GM12878 (cell line): ENCODE results near the gene HRH3. TPM values are rescaled to one million over a fixed set of nuclear protein-coding genes. Genes with fewer than 3 reads are reported as not detected.

ENCODE experiments used
- BRCA1 ChIP-seq: IDR thresholded peaks from 2 replicates; pipeline ENCODE4 v1.6.1; 2011; ENCODE audit warnings: low read depth, low read length, improper control_type of control experiment
- CUX1 ChIP-seq: IDR thresholded peaks from 2 replicates; pipeline ENCODE4 v1.6.1; 2012; ENCODE audit warnings: improper control_type of control experiment, low read depth, low read length; ENCODE audit not compliant: insufficient replicate concordance
- E4F1 ChIP-seq: fragments of 450-650 bp; IDR thresholded peaks from 2 replicates; pipeline ENCODE4 v1.6.1; 2018; ENCODE audit warnings: borderline replicate concordance, mild to moderate bottlenecking; ENCODE audit not compliant: partially characterized antibody
- EED ChIP-seq: sonication (generic); IDR thresholded peaks from 2 replicates; pipeline ENCODE4 v1.6.1; 2016; ENCODE audit warnings: antibody characterized with exemption, low read depth
- ELK1 ChIP-seq: IDR thresholded peaks from 2 replicates; pipeline ENCODE4 v1.6.1; 2012; ENCODE audit warnings: low read depth, low read length, improper control_type of control experiment
- ESRRA ChIP-seq: IDR thresholded peaks from 2 replicates; pipeline ENCODE4 v1.6.1; 2012; ENCODE audit warnings: mild to moderate bottlenecking, low read length, improper control_type of control experiment
- GATAD2B ChIP-seq: fragments of 450-650 bp; conservative IDR thresholded peaks from 2 replicates; pipeline ENCODE4 v1.6.1; 2017; ENCODE audit warnings: low read depth, mild to moderate bottlenecking, moderate library complexity
- JUND ChIP-seq: IDR thresholded peaks from 2 replicates; pipeline ENCODE4 v1.6.1; 2012; ENCODE audit warnings: low read depth, mild to moderate bottlenecking, low read length, improper control_type of control experiment, moderate library complexity
- MEF2A ChIP-seq: IDR thresholded peaks from 2 replicates; pipeline ENCODE4 v1.6.1; 2011; ENCODE audit warnings: low read depth, mild to moderate bottlenecking, low read length, moderate library complexity; ENCODE audit not compliant: insufficient read depth
- MLLT1 ChIP-seq: fragments of 450-650 bp; IDR thresholded peaks from 2 replicates; pipeline ENCODE4 v1.6.1; 2016; ENCODE audit warnings: mild to moderate bottlenecking
- NFXL1 ChIP-seq: fragments of 450-650 bp; IDR thresholded peaks from 2 replicates; pipeline ENCODE4 v1.6.1; 2017; ENCODE audit warnings: antibody characterized with exemption, mild to moderate bottlenecking, borderline replicate concordance
- NR2F1 ChIP-seq: fragments of 450-650 bp; conservative IDR thresholded peaks from 2 replicates; pipeline ENCODE4 v1.6.1; 2017; ENCODE audit warnings: mild to moderate bottlenecking
- SP1 ChIP-seq: IDR thresholded peaks from one replicate; pipeline ENCODE4 v1.6.1; 2011; ENCODE audit warnings: low read depth, low read length
- SREBF2 ChIP-seq: IDR thresholded peaks from 2 replicates; pipeline ENCODE4 v1.6.1; 2012; ENCODE audit warnings: mild to moderate bottlenecking, low read length
- TAF1 ChIP-seq: IDR thresholded peaks from 2 replicates; pipeline ENCODE4 v1.6.1; 2011; ENCODE audit warnings: mild to moderate bottlenecking, low read depth, low read length, borderline replicate concordance
- TARDBP ChIP-seq: IDR thresholded peaks from 2 replicates; pipeline ENCODE4 v1.6.1; 2016; ENCODE audit warnings: borderline replicate concordance
- TCF7 ChIP-seq: IDR thresholded peaks from 2 replicates; pipeline ENCODE4 v1.6.1; 2014; ENCODE audit warnings: antibody characterized with exemption, borderline replicate concordance
- USF1 ChIP-seq: IDR thresholded peaks from 2 replicates; pipeline ENCODE4 v1.6.1; 2011; ENCODE audit warnings: borderline replicate concordance, low read depth, mild to moderate bottlenecking, moderate library complexity, mixed read lengths, low read length; ENCODE audit not compliant: insufficient read depth; ENCODE audit errors: extremely low read length
- ZZZ3 ChIP-seq: IDR thresholded peaks from 2 replicates; pipeline ENCODE4 v1.6.1; 2011; ENCODE audit warnings: low read depth; ENCODE audit not compliant: control insufficient read depth, insufficient read length
- polyA plus RNA-seq, 11 experiments: library from polyadenylated mRNA; depleted of rRNA in 4 of 11; unstranded in 6 of 11; stranded (reverse) in 5 of 11; fragments of >200 nt; fragmentation: Nextera tagmentation in 4 of 11; fragmentation: Illumina TruSeq in 1 of 11; extraction: Ambion mirVana in 4 of 11; extraction: Trizol in 1 of 11; gene quantifications; 1 replicate in 1 of 11; 2 replicates in 10 of 11; pipeline versions ENCODE4 v1.2.1 to v1.2.3, GENCODE V29; 2011 to 2016; ENCODE audit warnings: inconsistent platforms in 2 of 11, missing spikeins in 2 of 11, low read depth in 1 of 11
- total RNA-seq, 4 experiments: library from RNA; depleted of rRNA in 3 of 4; stranded (reverse); fragments of >200 nt in 3 of 4; fragmentation: Illumina TruSeq in 1 of 4; extraction: Trizol in 1 of 4; gene quantifications; 2 replicates each; pipeline versions ENCODE4 v1.2.1 to v1.2.3, GENCODE V29; 2013 to 2021

The HRH3 gene
- total and polyA plus RNA-seq, 10 of the 15 experiments (the other 5 are each of a cell fraction or from before 2014, with no cell fraction given): not detected

GRCh38 chr20:62237801-62238568 is 17.9 kb upstream of the HRH3 start, which contains the start of gene OSBPL2 (continued):
- no peak for TF ChIP-seq EED
- 0 out of 2 replicates have a peak, but pooled peaks have one; percentile 46 for TF ChIP-seq GATAD2B
- no peak for TF ChIP-seq BRCA1
- no peak for TF ChIP-seq JUND
- TF ChIP-seq ZZZ3: no peak
- no peak for TF ChIP-seq NFXL1
- TF ChIP-seq ELK1: peak; percentile 52; the same call in 1 of the 2 replicates
- no peak for TF ChIP-seq CUX1
- TF ChIP-seq SP1: peak; percentile 96
- no peak for TF ChIP-seq TCF7
- 0 out of 2 replicates have a peak, but pooled peaks have one; percentile 8 for TF ChIP-seq TAF1
- TF ChIP-seq E4F1: no peak
- TF ChIP-seq TARDBP: no peak
- no peak for TF ChIP-seq MLLT1
- TF ChIP-seq ESRRA: no peak
- TF ChIP-seq USF1: peak; percentile 85
- TF ChIP-seq NR2F1: peak; percentile 95
- TF ChIP-seq MEF2A: no peak
- no peak for TF ChIP-seq SREBF2
